Gastrocnemius medialis (tissue), 4 donors: ENCODE results near the gene KCTD15. TPM values are rescaled to one million over a fixed set of nuclear protein-coding genes. Genes with fewer than 3 reads are reported as not detected.

Source experiments
- ATAC-seq, 2 donors: fragments of 150-250 bp; one replicate each; pipeline ENCODE4 v1.9.1; 2016
- DNase-seq, 2 donors: peaks; one replicate each; pipeline ENCODE4 v3.0.0-alpha.2; 2019
- H3K27ac ChIP-seq, 4 donors: fragments of 200-600 bp; sonication (generic); 1 replicate in 1 of 4; 2 replicates in 3 of 4; pipeline ENCODE4 v1.5.1; 2016 to 2018; ENCODE audit warnings: mild to moderate bottlenecking in 2 of 4, moderate library complexity in 1 of 4
- H3K27me3 ChIP-seq, 3 donors: fragments of 200-600 bp; sonication (generic) in 2 of 3; 1 replicate in 1 of 3; 2 replicates in 2 of 3; pipeline versions ENCODE4 v1.5.1 to v1.6.0; 2016 to 2019; ENCODE audit warnings: mild to moderate bottlenecking in 1 of 3, moderate library complexity in 1 of 3
- H3K36me3 ChIP-seq, 2 donors: fragments of 200-600 bp; sonication (generic) in 1 of 2; one replicate each; pipeline ENCODE4 v1.5.1; 2017 to 2018
- H3K4me1 ChIP-seq, 2 donors: fragments of 200-600 bp; sonication (generic) in 1 of 2; one replicate each; pipeline ENCODE4 v1.5.1; 2016 to 2017; ENCODE audit warnings: mild to moderate bottlenecking in 2 of 2
- H3K4me3 ChIP-seq, 4 donors: fragments of 200-600 bp; sonication (generic) in 3 of 4; 1 replicate in 1 of 4; 2 replicates in 3 of 4; pipeline ENCODE4 v1.5.1; 2016 to 2019; ENCODE audit warnings: mild to moderate bottlenecking in 2 of 4
- H3K9me3 ChIP-seq, 3 donors: fragments of 200-600 bp; sonication (generic) in 2 of 3; 1 replicate in 1 of 3; 2 replicates in 2 of 3; pipeline ENCODE4 v1.5.1; 2016 to 2019
- POLR2A ChIP-seq, 2 donors: fragments of 450-650 bp; IDR thresholded peaks; one replicate each; pipeline ENCODE4 v1.6.1; 2017; ENCODE audit warnings: antibody characterized with exemption in 2 of 2, mild to moderate bottlenecking in 2 of 2, moderate library complexity in 2 of 2
- in situ Hi-C, 4 donors: fragments of 200-750 bp; cut with MboI; loops; one replicate each; pipeline versions ENCODE4 v1.15.0 to v1.8.0; 2017; ENCODE audit warnings: low sequenced_read_pairs in 4 of 4
- intact Hi-C: fragments of 100-400 bp; cut with DNase I; formaldehyde crosslinking; loops from one replicate; pipeline ENCODE4 v1.15.1; 2023; ENCODE audit warnings: low total_unique reads
- total RNA-seq, 4 donors: library from RNA; depleted of rRNA; stranded (reverse); fragments of >200 nt; gene quantifications; one replicate each; pipeline versions ENCODE4 v1.1.0 to v1.2.3, GENCODE V29; 2016
- TF ChIP-seq, protein P1 (sequence below), 5 experiments: fragments of 450-650 bp in 3 of 5; fragments of 200-600 bp in 2 of 5; sonication (generic) in 2 of 5; IDR thresholded peaks in 4 of 5; conservative IDR thresholded peaks in 1 of 5; 1 replicate in 4 of 5; 2 replicates in 1 of 5; pipeline ENCODE4 v1.5.1; 2016 to 2019; ENCODE audit warnings: antibody characterized with exemption in 5 of 5, mild to moderate bottlenecking in 3 of 5, moderate library complexity in 3 of 5

KCTD15 gene
- total RNA-seq, 4 donors from 2014 or later, result 1.9 to 14.8 (median 5.8) TPM

DNA sequence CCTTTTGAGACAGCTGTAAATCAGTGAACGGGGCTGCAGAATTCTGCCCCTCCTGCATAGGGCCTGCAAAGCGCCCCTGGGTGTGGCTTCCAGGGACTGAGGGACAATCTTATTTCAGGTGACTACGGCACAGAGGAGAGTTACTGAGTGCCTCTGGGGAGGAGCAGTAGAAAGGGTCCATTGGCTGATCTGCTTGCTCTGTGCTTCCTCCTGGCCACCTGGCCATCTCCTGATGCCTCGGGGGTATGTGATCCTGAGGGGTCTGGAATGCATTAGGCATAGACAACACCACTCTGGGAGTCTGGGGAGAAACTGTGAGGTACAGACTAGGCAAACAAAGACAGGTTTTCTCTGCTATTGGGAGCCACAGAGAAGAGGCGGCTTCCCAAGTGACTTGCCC is 2.8 kb downstream of the KCTD15 start:
- no peak for DNase-seq
- H3K27me3 ChIP-seq, result peaks cover 2 to 12% (median 6%) of the 10 kb centered on the region in 3 donors
- no peak for TF ChIP-seq POLR2A (IDR thresholded peaks at IDR 0.05)
- no peak overlapping the region for H3K4me3 ChIP-seq
- peaks cover 0 to 17% of the 10 kb centered on the region in 2 donors for H3K4me1 ChIP-seq
- no peaks in the 10 kb centered on the region for H3K9me3 ChIP-seq
- H3K27ac ChIP-seq, result no peak overlapping the region
- intact Hi-C loops, result loop anchor here (5.0 kb wide), 1 partner anchor 298 kb away; no protein-coding TSS in a partner anchor
- H3K36me3 ChIP-seq, result no peaks in the 10 kb centered on the region
- in situ Hi-C loops, result loop anchor here in 2 of 4 donors (25.0 kb wide), 2 partner anchors 188 to 288 kb away; no protein-coding TSS in a partner anchor
- ATAC-seq, result no peak

DNA sequence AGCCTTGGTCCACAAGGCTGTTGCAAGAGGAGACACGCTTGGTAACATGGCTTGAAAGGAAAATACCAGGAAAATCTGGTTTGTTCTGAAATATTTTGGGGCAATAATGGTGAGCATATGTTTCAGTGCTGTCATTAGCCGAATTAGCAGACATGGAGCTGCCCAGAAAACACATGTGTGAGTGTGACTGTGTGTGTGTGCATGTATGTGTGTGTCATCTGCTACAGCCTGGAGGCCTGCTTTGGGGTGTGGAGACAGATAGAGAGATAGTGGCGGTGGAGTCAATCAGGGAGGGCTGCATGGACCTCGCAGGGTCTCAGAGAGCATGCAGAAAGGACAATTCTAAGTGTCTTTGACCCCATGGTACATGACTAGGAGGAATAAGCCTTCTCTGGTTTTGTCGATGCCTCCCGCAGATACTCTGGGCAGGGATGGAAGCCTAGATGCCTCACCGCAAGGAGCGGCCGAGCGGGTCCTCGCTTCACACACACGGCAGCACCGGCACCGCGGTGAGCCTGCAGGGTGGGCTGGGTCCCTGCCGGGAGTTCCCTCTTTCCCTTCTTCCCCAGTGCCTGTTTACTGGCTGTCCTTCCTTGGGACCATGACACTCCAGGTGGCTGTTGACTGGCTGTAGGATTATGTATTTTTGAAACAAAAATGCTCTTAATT is 3.5 kb downstream of the KCTD15 start:
- in situ Hi-C loops, result no loop called here
- no peaks in the 10 kb centered on the region for H3K36me3 ChIP-seq
- DNase-seq (no peak), ATAC-seq (no peak)
- peaks cover 0 to 12% (median 2%) of the 10 kb centered on the region in 3 donors for H3K27me3 ChIP-seq
- no peak overlapping the region for H3K27ac ChIP-seq
- no peaks in the 10 kb centered on the region for H3K9me3 ChIP-seq
- no peak overlapping the region for H3K4me3 ChIP-seq
- TF ChIP-seq, protein P1, sequence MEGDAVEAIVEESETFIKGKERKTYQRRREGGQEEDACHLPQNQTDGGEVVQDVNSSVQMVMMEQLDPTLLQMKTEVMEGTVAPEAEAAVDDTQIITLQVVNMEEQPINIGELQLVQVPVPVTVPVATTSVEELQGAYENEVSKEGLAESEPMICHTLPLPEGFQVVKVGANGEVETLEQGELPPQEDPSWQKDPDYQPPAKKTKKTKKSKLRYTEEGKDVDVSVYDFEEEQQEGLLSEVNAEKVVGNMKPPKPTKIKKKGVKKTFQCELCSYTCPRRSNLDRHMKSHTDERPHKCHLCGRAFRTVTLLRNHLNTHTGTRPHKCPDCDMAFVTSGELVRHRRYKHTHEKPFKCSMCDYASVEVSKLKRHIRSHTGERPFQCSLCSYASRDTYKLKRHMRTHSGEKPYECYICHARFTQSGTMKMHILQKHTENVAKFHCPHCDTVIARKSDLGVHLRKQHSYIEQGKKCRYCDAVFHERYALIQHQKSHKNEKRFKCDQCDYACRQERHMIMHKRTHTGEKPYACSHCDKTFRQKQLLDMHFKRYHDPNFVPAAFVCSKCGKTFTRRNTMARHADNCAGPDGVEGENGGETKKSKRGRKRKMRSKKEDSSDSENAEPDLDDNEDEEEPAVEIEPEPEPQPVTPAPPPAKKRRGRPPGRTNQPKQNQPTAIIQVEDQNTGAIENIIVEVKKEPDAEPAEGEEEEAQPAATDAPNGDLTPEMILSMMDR (IDR thresholded peaks at IDR 0.05 in 4 of 5, conservative IDR thresholded peaks at IDR 0.05 in 1 of 5), result no peak
- no peak for TF ChIP-seq POLR2A (IDR thresholded peaks at IDR 0.05)
- intact Hi-C loops, result no loop called here
- peaks cover 0 to 12% of the 10 kb centered on the region in 2 donors for H3K4me1 ChIP-seq

DNA sequence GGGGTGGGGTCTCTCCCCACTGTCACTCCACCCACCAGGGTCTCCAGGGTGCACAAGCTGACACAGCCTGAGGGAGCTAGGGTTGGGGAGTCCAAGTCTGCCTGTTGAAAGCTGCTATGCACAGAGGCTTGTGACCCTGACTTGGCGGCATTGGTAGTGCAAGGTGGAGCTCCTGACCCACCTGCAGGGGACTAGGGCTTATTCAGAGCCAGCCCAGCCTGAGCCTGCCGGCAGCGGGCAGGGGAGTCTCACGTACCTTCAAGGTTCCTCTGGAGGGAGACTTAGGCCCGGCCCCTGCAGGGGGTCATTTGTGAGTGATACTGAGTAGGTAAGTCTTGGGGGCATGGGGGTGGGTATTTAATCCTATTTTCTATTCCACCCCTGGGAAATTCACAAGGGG is 4.7 kb downstream of the KCTD15 start:
- TF ChIP-seq POLR2A (IDR thresholded peaks at IDR 0.05), result no peak
- TF ChIP-seq, protein P1 (IDR thresholded peaks at IDR 0.05 in 4 of 5, conservative IDR thresholded peaks at IDR 0.05 in 1 of 5), result no peak
- H3K4me1 ChIP-seq, result peaks cover 0 to 12% of the 10 kb centered on the region in 2 donors
- intact Hi-C loops, result no loop called here
- H3K27ac ChIP-seq, result no peak overlapping the region
- DNase-seq, result no peak
- H3K27me3 ChIP-seq, result peaks cover 0 to 12% (median 2%) of the 10 kb centered on the region in 3 donors
- in situ Hi-C loops, result no loop called here
- H3K4me3 ChIP-seq, result no peak overlapping the region
- ATAC-seq, result no peak
- H3K36me3 ChIP-seq, result no peaks in the 10 kb centered on the region
- no peaks in the 10 kb centered on the region for H3K9me3 ChIP-seq

DNA sequence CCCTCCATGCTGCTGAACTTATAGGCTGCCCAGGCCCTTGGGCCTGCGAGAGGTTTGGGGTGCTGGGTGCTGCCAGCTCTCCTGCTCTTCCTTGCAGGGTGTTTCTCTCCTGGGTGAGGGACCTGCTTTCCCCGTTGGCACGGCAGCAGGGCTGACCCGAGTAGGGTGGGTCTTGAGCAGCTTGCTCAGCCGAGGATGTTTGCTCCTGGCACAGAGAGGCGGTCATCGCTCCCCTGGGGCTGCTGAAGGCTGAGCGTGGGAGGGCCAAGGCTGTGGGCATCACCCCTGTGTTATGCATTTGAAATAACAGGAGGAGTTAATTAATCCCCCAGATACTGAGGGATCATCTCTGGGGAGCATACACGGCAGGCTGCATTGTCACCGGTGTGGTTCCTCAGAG is 5.3 kb downstream of the KCTD15 start:
- in situ Hi-C loops (no loop called here), intact Hi-C loops (no loop called here)
- Histone ChIP-seq H3K4me3 (no peak overlapping the region), H3K4me1 (peaks cover 0 to 11% of the 10 kb centered on the region in 2 donors), H3K27ac (no peak overlapping the region), H3K36me3 (no peaks in the 10 kb centered on the region), H3K9me3 (no peaks in the 10 kb centered on the region), H3K27me3 (peaks cover 0 to 9% (median 2%) of the 10 kb centered on the region in 3 donors)
- no peak for ATAC-seq
- no peak for TF ChIP-seq POLR2A (IDR thresholded peaks at IDR 0.05)
- TF ChIP-seq, protein P1 (IDR thresholded peaks at IDR 0.05 in 4 of 5, conservative IDR thresholded peaks at IDR 0.05 in 1 of 5), result no peak
- no peak for DNase-seq

DNA sequence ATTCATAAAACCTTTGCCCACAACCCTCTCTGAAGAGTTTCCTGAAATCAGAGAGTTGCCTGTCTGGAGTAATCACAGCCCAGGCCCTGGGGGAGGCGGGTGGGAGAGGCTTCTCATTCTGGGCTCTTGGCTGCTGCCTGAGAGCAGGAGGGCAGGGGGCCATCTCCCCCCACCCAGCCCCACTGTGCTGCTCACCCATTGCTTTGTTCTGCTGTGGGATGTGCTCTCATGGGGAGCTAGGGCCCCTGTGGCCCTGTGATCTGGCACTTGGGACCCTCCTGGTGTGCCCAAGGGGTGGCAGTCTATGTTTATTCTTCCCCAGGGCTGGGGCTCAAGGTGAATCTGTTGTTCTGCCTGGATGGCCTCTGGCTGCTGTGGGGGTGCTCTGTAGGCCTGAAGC is 6.1 kb downstream of the KCTD15 start:
- H3K36me3 ChIP-seq, result no peaks in the 10 kb centered on the region
- no peak overlapping the region for H3K4me3 ChIP-seq
- H3K27me3 ChIP-seq, result peaks cover 0 to 1% (median 0%) of the 10 kb centered on the region in 3 donors
- in situ Hi-C loops, result no loop called here
- ATAC-seq (no peak), DNase-seq (no peak)
- H3K4me1 ChIP-seq, result peaks cover 0 to 5% of the 10 kb centered on the region in 2 donors
- no peaks in the 10 kb centered on the region for H3K9me3 ChIP-seq
- TF ChIP-seq, protein P1 (IDR thresholded peaks at IDR 0.05 in 4 of 5, conservative IDR thresholded peaks at IDR 0.05 in 1 of 5), result no peak
- TF ChIP-seq POLR2A (IDR thresholded peaks at IDR 0.05), result no peak
- intact Hi-C loops, result no loop called here
- H3K27ac ChIP-seq, result no peak overlapping the region
